Mesenchymal stem cell (in vitro differentiated cells and primary cell): Measurements from ENCODE around the gene RAD51B.
A peak's percentile ranks its signal among the peaks of the same experiment; 100 is the strongest.

Source experiments
- DNase-seq: peaks from one replicate; pipeline ENCODE4 v3.0.0-alpha.2; 2013
- H2AFZ ChIP-seq: one replicate; pipeline ENCODE4 v1.6.1; 2013; ENCODE audit warnings: low read depth, mild to moderate bottlenecking, control low read depth, inconsistent platforms, low read length, moderate library complexity
- H2AK5ac ChIP-seq: 2 replicates; pipeline ENCODE4 v1.6.1; 2013; ENCODE audit warnings: low read length, moderate library complexity, mild to moderate bottlenecking, inconsistent platforms; ENCODE audit not compliant: severe bottlenecking
- H2BK120ac ChIP-seq: one replicate; pipeline ENCODE4 v1.6.1; 2013; ENCODE audit warnings: low read depth, mild to moderate bottlenecking, inconsistent platforms, low read length, moderate library complexity
- H2BK12ac ChIP-seq, 2 experiments: one replicate each; pipeline ENCODE4 v1.6.1; 2013; ENCODE audit warnings: inconsistent platforms in 2 of 2, low read length in 2 of 2, mild to moderate bottlenecking in 2 of 2, moderate library complexity in 2 of 2, control low read depth in 1 of 2
- H2BK15ac ChIP-seq: one replicate; pipeline ENCODE4 v1.6.1; 2013; ENCODE audit warnings: mild to moderate bottlenecking, low read depth, inconsistent platforms; ENCODE audit not compliant: poor library complexity, severe bottlenecking
- H2BK5ac ChIP-seq: 2 replicates; pipeline ENCODE4 v1.6.1; 2013; ENCODE audit warnings: low read depth, mild to moderate bottlenecking, low read length, control low read depth, inconsistent platforms; ENCODE audit not compliant: poor library complexity, severe bottlenecking
- H3K14ac ChIP-seq, 2 experiments: one replicate each; pipeline ENCODE4 v1.6.1; 2013; ENCODE audit warnings: inconsistent platforms in 2 of 2, low read length in 2 of 2, control low read depth in 1 of 2, mild to moderate bottlenecking in 1 of 2, moderate library complexity in 1 of 2
- H3K18ac ChIP-seq, 2 experiments: one replicate each; pipeline ENCODE4 v1.6.1; 2013; ENCODE audit warnings: inconsistent platforms in 2 of 2, low read length in 2 of 2, control low read depth in 1 of 2, low read depth in 1 of 2, mild to moderate bottlenecking in 1 of 2
- H3K23ac ChIP-seq, 2 experiments: one replicate each; pipeline ENCODE4 v1.6.1; 2013; ENCODE audit warnings: inconsistent platforms in 2 of 2, low read length in 2 of 2, mild to moderate bottlenecking in 2 of 2, moderate library complexity in 2 of 2, control low read depth in 1 of 2
- H3K27ac ChIP-seq: 2 replicates; pipeline ENCODE4 v1.5.1; 2013; ENCODE audit warnings: mild to moderate bottlenecking, moderate library complexity, low read length, control low read depth, inconsistent platforms; ENCODE audit not compliant: poor library complexity, severe bottlenecking
- H3K27me3 ChIP-seq, 2 experiments: 2 replicates each; pipeline versions ENCODE4 v1.6.1 to v1.7.0; 2013; ENCODE audit warnings: low read length in 2 of 2, mild to moderate bottlenecking in 2 of 2, moderate library complexity in 2 of 2, control low read depth in 1 of 2, inconsistent platforms in 1 of 2; ENCODE audit not compliant: control insufficient read depth in 1 of 2, insufficient read depth in 1 of 2
- H3K36me3 ChIP-seq, 2 experiments: 2 replicates each; pipeline versions ENCODE4 v1.6.1 to v1.7.0; 2013; ENCODE audit warnings: low read length in 2 of 2, control low read depth in 1 of 2, inconsistent platforms in 1 of 2, low read depth in 1 of 2, mild to moderate bottlenecking in 1 of 2; ENCODE audit not compliant: insufficient read depth in 2 of 2, control insufficient read depth in 1 of 2
- H3K4ac ChIP-seq, 2 experiments: one replicate each; pipeline ENCODE4 v1.6.1; 2013; ENCODE audit warnings: inconsistent platforms in 2 of 2, low read length in 2 of 2, mild to moderate bottlenecking in 2 of 2, moderate library complexity in 2 of 2, control low read depth in 1 of 2, low read depth in 1 of 2
- H3K4me1 ChIP-seq: 2 replicates; pipeline ENCODE4 v1.6.1; 2013; ENCODE audit warnings: low read depth, low read length, control low read depth; ENCODE audit not compliant: control insufficient read depth, insufficient read depth
- H3K4me2 ChIP-seq: 2 replicates; pipeline ENCODE4 v1.6.1; 2013; ENCODE audit warnings: low read length, mild to moderate bottlenecking, inconsistent platforms; ENCODE audit not compliant: poor library complexity, severe bottlenecking
- H3K4me3 ChIP-seq, 2 experiments: 2 replicates each; pipeline versions ENCODE4 v1.5.1 to v1.7.0; 2013; ENCODE audit warnings: low read length in 2 of 2, mild to moderate bottlenecking in 2 of 2, control low read depth in 1 of 2, low read depth in 1 of 2; ENCODE audit not compliant: insufficient read depth in 1 of 2
- H3K79me1 ChIP-seq: replicated peaks from 2 replicates; pipeline ENCODE4 v1.6.1; 2013; ENCODE audit warnings: mild to moderate bottlenecking, control low read depth, low read length, inconsistent platforms; ENCODE audit not compliant: poor library complexity, severe bottlenecking
- H3K9ac ChIP-seq: 2 replicates; pipeline ENCODE4 v1.7.0; 2013; ENCODE audit warnings: mild to moderate bottlenecking, low read length, moderate library complexity
- H3K9me3 ChIP-seq: 2 replicates; pipeline ENCODE4 v1.7.0; 2013; ENCODE audit warnings: mild to moderate bottlenecking, low read length; ENCODE audit not compliant: control insufficient read depth
- H4K8ac ChIP-seq: one replicate; pipeline ENCODE4 v1.6.1; 2013; ENCODE audit warnings: inconsistent platforms, mild to moderate bottlenecking, low read length, moderate library complexity
- H4K91ac ChIP-seq: one replicate; pipeline ENCODE4 v1.6.1; 2013; ENCODE audit warnings: mild to moderate bottlenecking, low read length, inconsistent platforms
- WGBS: methylation state at CpG from one replicate; pipeline ENCODE4 v1.1.7; 2013; ENCODE audit warnings: mixed read lengths; 5-methylcytosine and 5-hydroxymethylcytosine counted together

RAD51B gene

DNA sequence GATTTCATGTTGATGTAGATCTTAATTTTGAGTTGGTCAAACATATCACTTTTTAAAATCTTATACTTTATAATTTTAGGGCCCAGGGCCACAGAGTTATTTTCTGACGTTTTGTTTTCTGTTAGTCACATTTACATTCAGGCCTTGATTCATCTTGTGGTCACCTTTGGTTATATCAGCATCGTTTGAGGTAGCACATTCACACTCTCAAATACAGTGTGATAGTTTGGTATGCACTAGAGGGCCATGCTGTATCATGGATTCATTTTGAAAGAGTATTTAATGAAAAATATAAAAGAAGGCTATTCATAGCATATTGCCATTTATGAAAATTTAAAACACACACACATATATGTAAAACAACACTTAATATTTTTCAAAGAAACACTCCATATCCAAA lies 274.6 kb downstream of the RAD51B start:
- H3K23ac ChIP-seq = no peak overlapping the region

DNA sequence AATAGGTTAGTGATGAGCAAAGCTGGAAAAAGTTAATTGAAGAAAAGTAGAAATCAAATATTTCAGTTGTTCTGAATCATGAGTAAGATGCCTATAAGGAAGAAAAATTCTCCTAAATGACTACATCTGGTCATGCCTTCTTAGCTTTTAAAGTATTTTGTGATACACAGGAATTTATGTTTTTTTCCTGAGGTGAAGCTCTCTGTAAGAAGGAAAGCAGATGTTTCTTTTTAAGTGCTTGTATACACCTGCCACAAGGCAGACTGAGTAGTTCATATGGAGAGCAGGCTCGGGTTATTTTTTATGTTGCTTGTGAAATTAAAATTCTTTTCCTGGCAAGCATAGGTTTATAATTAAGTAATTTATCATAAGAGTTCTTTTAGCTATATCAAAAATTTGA lies 275.2 kb downstream of the RAD51B start:
- no peaks in the 10 kb centered on the region for H3K79me1 ChIP-seq
- no peak overlapping the region for H4K91ac ChIP-seq
- no peak for DNase-seq
- H3K36me3 ChIP-seq = no peaks in the 10 kb centered on the region
- no peak overlapping the region for H2BK5ac ChIP-seq
- no peak overlapping the region for H3K4me2 ChIP-seq
- H3K27ac ChIP-seq = no peak overlapping the region
- no peak overlapping the region for H3K4ac ChIP-seq
- WGBS = no CpG with 5 or more reads among the region's 1 CpG
- H2AK5ac ChIP-seq = no peak overlapping the region
- H2BK120ac ChIP-seq = no peak overlapping the region
- no peaks in the 10 kb centered on the region for H3K4me1 ChIP-seq
- H3K9ac ChIP-seq = no peak overlapping the region
- no peaks in the 10 kb centered on the region for H3K27me3 ChIP-seq
- H3K18ac ChIP-seq = no peak overlapping the region
- H3K14ac ChIP-seq = no peak overlapping the region
- H2BK15ac ChIP-seq = no peak overlapping the region
- H3K9me3 ChIP-seq = no peaks in the 10 kb centered on the region
- H2BK12ac ChIP-seq = no peak overlapping the region
- H2AFZ ChIP-seq = no peak overlapping the region
- H4K8ac ChIP-seq = no peak overlapping the region
- no peak overlapping the region for H3K23ac ChIP-seq
- no peak overlapping the region for H3K4me3 ChIP-seq

More for the DNA sequence above, 274.6 kb downstream of the RAD51B start:
- Histone ChIP-seq H3K18ac (no peak overlapping the region), H4K91ac (no peak overlapping the region), H3K27ac (no peak overlapping the region), H3K27me3 (no peaks in the 10 kb centered on the region), H3K9ac (no peak overlapping the region), H3K4ac (no peak overlapping the region), H2AK5ac (no peak overlapping the region), H3K4me1 (no peaks in the 10 kb centered on the region), H4K8ac (no peak overlapping the region), H3K36me3 (no peaks in the 10 kb centered on the region), H2BK15ac (no peak overlapping the region), H3K14ac (no peak overlapping the region), H3K9me3 (no peaks in the 10 kb centered on the region), H2BK12ac (no peak overlapping the region), H3K4me3 (no peak overlapping the region), H2AFZ (no peak overlapping the region), H3K79me1 (no peaks in the 10 kb centered on the region), H2BK5ac (no peak overlapping the region), H3K4me2 (no peak overlapping the region), H2BK120ac (no peak overlapping the region)
- DNase-seq = no peak
- no CpG with 5 or more reads among the region's 2 CpGs for WGBS

DNA sequence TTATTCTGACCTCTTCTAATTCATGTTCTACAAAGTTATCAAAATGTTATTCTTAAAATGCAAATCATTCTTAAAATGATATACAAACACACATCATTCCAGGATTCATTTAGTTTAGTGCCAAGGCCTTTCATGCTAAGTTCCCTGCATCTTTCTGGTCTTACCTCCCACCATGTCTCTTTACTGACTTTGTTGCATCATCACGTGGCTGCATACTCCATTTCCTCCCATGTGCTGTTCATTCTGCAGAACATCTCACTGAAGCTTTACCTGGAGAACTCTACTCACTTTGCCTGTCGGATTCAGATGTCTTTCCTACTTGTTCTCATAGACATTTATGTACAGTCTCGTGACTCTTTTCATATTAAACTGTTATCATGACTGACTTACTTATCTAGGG lies 278.1 kb downstream of the RAD51B start:
- no peak overlapping the region for H3K4ac ChIP-seq
- peaks cover 0 to 6% of the 10 kb centered on the region in 2 experiments for H3K36me3 ChIP-seq
- no peak overlapping the region for H3K4me3 ChIP-seq
- H3K4me1 ChIP-seq = no peaks in the 10 kb centered on the region
- H3K79me1 ChIP-seq = no peaks in the 10 kb centered on the region
- H2BK15ac ChIP-seq = no peak overlapping the region
- H3K9ac ChIP-seq = no peak overlapping the region
- peaks cover 14% of the 10 kb centered on the region for H3K9me3 ChIP-seq
- H3K4me2 ChIP-seq = no peak overlapping the region
- H2BK5ac ChIP-seq = no peak overlapping the region
- 95% methylated on average over 3 of the region's 3 CpGs for whole genome bisulfite sequencing
- no peak overlapping the region for H3K14ac ChIP-seq
- H3K27me3 ChIP-seq = no peaks in the 10 kb centered on the region
- no peak overlapping the region for H4K8ac ChIP-seq
- no peak overlapping the region for H3K18ac ChIP-seq
- DNase-seq = no peak
- no peak overlapping the region for H2BK120ac ChIP-seq
- H3K23ac ChIP-seq = no peak overlapping the region
- no peak overlapping the region for H3K27ac ChIP-seq
- no peak overlapping the region for H2BK12ac ChIP-seq
- H4K91ac ChIP-seq = no peak overlapping the region
- no peak overlapping the region for H2AK5ac ChIP-seq
- H2AFZ ChIP-seq = no peak overlapping the region

DNA sequence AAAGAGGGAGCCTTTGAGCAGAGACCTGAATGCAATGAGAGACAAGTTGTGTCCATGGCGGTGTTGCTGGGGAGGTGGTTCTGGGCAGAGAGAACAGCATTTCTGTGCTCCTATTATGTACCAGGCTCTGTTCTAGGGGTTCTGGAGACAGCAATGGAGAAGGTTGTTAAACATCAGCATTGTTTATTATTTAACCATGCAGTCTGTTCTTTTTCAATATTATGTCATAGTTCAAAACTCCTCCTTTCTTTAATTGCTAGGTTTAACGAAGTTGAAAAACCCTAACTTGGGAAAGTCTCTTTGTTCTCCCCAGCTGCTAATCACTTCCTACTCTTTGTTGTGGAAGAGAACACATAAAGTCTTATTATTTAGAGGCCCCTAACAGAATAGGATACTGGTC lies 279.3 kb downstream of the RAD51B start:
- no peaks in the 10 kb centered on the region for H3K4me1 ChIP-seq
- no peak overlapping the region for H3K23ac ChIP-seq
- H2BK12ac ChIP-seq = no peak overlapping the region
- H4K8ac ChIP-seq = no peak overlapping the region
- H3K9ac ChIP-seq = no peak overlapping the region
- H3K4me2 ChIP-seq = no peak overlapping the region
- no peaks in the 10 kb centered on the region for H3K27me3 ChIP-seq
- H2BK120ac ChIP-seq = no peak overlapping the region
- H2BK5ac ChIP-seq = no peak overlapping the region
- no peak overlapping the region for H2AFZ ChIP-seq
- H3K4ac ChIP-seq = no peak overlapping the region
- WGBS = 85% methylated on average over 2 of the region's 2 CpGs
- H3K4me3 ChIP-seq = no peak overlapping the region
- DNase-seq = no peak
- H2AK5ac ChIP-seq = peak overlapping the region; percentile 9
- H3K27ac ChIP-seq = no peak overlapping the region
- H3K18ac ChIP-seq = no peak overlapping the region
- H3K9me3 ChIP-seq = peaks cover 14% of the 10 kb centered on the region
- H3K14ac ChIP-seq = no peak overlapping the region
- no peaks in the 10 kb centered on the region for H3K79me1 ChIP-seq
- H4K91ac ChIP-seq = no peak overlapping the region
- peaks cover 0 to 6% of the 10 kb centered on the region in 2 experiments for H3K36me3 ChIP-seq
- no peak overlapping the region for H2BK15ac ChIP-seq
